Melanocyte of skin (primary cell): ENCODE data around the gene RCCD1. TPM values are rescaled to one million over a fixed set of nuclear protein-coding genes. Genes with fewer than 3 reads are reported as not detected.

Experiments
- small RNA-seq, 2 donors: library from RNA; depleted of rRNA; stranded (forward); fragments of <200 nt; gene quantifications; one replicate each; pipeline ENCODE3, GENCODE V24; 2012
- total RNA-seq, 2 donors: library from RNA; depleted of rRNA; stranded (reverse); fragments of >200 nt; gene quantifications; 2 replicates each; pipeline ENCODE4 v1.2.3, GENCODE V29; 2012

The RCCD1 gene
- total RNA-seq, result 10 to 100 TPM; 14.5 to 17.0 TPM

GRCh38 chr15:90954712-90955623 lies at the start of gene RCCD1:
RCCD1 (plus strand) TSS chr15:90954884; CDS start chr15:90956735, 1,851 bp downstream.

GRCh38 chr15:90931828-90932659 lies 22.6 kb upstream of the RCCD1 start, which contains the start of gene HDDC3:
HDDC3 (minus strand) TSS chr15:90932549; CDS start chr15:90932540, 9 bp downstream.

GRCh38 chr15:90934949-90935751 lies 19.5 kb upstream of the RCCD1 start, which contains the start of gene UNC45A:
UNC45A (plus strand) TSS chr15:90935285; CDS start chr15:90935325, 40 bp downstream.

GRCh38 chr15:90994417-90995311 lies 40.0 kb downstream of the RCCD1 start, which contains the start of gene PRC1:
PRC1 (minus strand) TSS chr15:90994535; CDS start chr15:90994417, 118 bp downstream.

Small RNA genes lying within 50 kb of the gene (small RNA-seq; reads per million reads assigned to genes)
- gene RF00019, result 0 reads per million in 2 donors

Other genes starting within 250 kb of the RCCD1 start
- 10 to 100 TPM in 1 of 2 donors, 1 to 10 TPM in 1; 9.3 to 25.3 TPM for gene BLM, start 237.5 kb upstream of the RCCD1 start, total RNA-seq
- gene FURIN, start 86.3 kb upstream of the RCCD1 start, total RNA-seq, result 10 to 100 TPM; 43.7 to 77.9 TPM
- gene FES, start 70.4 kb upstream of the RCCD1 start, total RNA-seq, result 10 to 100 TPM; 23.4 to 70.3 TPM
- 10 to 100 TPM; 34.1 to 34.3 TPM for gene MAN2A2, start 51.6 kb upstream of the RCCD1 start, total RNA-seq
- gene HDDC3, start 22.3 kb upstream of the RCCD1 start, total RNA-seq, result 10 to 100 TPM; 12.0 to 14.0 TPM
- gene UNC45A, start 19.6 kb upstream of the RCCD1 start, total RNA-seq, result 10 to 100 TPM; 81.2 to 95.2 TPM
- 100 to 1,000 TPM in 1 of 2 donors, 10 to 100 TPM in 1; 93.9 to 255 TPM for gene PRC1, start 39.7 kb downstream of the RCCD1 start, total RNA-seq
- gene VPS33B, start 67.7 kb downstream of the RCCD1 start, total RNA-seq, result 10 to 100 TPM; 11.0 TPM
- under 1 TPM; 0.33 to 0.34 TPM for gene SV2B, start 145.4 kb downstream of the RCCD1 start, total RNA-seq